ENCODE results near the gene ATXN7L1. TPM values are rescaled to one million over a fixed set of nuclear protein-coding genes. Genes with fewer than 3 reads are reported as not detected.

The ATXN7L1 gene
- total and polyA plus RNA-seq, 2 of the 13 experiments (the other 11 are each of a cell fraction or from before 2014, with no cell fraction given): 4.1 to 7.8 TPM

DNA sequence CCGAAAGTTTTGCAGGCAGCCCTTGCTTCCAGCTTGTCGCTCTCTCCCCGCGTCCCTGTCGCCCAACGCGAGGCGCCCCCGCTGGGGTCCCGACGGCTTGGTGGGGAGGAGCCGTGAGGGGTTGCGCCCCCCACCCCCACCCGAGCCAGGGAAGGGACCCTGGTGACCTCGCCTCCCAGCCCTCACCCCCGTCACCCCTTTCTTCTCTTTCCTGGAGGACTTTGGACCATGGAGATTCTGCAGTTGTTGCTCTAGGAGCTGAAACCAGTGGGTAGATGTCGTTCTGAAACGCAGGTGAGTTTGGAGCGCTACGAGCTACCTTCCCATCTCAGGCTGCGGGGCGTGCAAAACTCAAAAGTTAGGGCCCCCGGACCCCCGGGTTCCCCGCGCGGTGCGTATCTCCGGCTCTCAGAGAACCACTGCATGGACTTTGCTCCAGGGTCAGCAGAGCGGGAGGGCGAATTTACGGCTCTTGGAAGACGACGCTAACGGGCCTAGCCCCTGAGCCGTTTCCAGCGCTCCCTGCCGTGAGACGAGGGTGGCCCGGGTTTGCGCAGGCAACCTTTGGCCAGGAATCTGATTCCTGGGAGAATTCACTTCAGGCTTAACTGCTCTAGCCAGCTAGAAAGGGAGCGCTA, 684 bp upstream of the ATXN7L1 start (continued):
- TF ChIP-seq KLF16 (CRISPR knock-in tag; IDR thresholded peaks at IDR 0.05) (0 out of 4 replicates have a peak, but pooled peaks of 1 of the 2 experiments have one; percentile 28), ZNF260 (CRISPR knock-in tag; IDR thresholded peaks at IDR 0.05; ENCODE audit: borderline replicate concordance, low read depth) (no peak), ZFP82 (CRISPR knock-in tag; IDR thresholded peaks at IDR 0.05; ENCODE audit: borderline replicate concordance) (no peak), SP140L (CRISPR knock-in tag; IDR thresholded peaks at IDR 0.05; ENCODE audit: borderline replicate concordance) (no peak), KDM4B (CRISPR knock-in tag; IDR thresholded peaks at IDR 0.05) (no peak), NR1H2 (CRISPR knock-in tag; IDR thresholded peaks at IDR 0.05; ENCODE audit: borderline replicate concordance, low read depth) (no peak), ZNF230 (CRISPR knock-in tag; IDR thresholded peaks at IDR 0.05) (no peak), ZNF670 (CRISPR knock-in tag; IDR thresholded peaks at IDR 0.05; ENCODE audit: borderline replicate concordance) (no peak), TOE1 (CRISPR knock-in tag; IDR thresholded peaks at IDR 0.05) (peak; percentile 47; the same call in 1 of the 2 replicates), ZNF282 (IDR thresholded peaks at IDR 0.05; ENCODE audit: partially characterized antibody) (no peak), BRD4 (CRISPR knock-in tag; IDR thresholded peaks at IDR 0.05) (no peak), ZNF766 (CRISPR knock-in tag; IDR thresholded peaks at IDR 0.05; ENCODE audit: borderline replicate concordance) (no peak), NR2F2 (IDR thresholded peaks at IDR 0.05; ENCODE audit: borderline replicate concordance, low read depth) (no peak), ZFP36L2 (CRISPR knock-in tag; IDR thresholded peaks at IDR 0.05) (no peak), EEA1 (CRISPR knock-in tag; IDR thresholded peaks at IDR 0.05; ENCODE audit: borderline replicate concordance) (peak; percentile 76; the same call in 1 of the 2 replicates), ATM (IDR thresholded peaks at IDR 0.05; ENCODE audit: borderline replicate concordance) (no peak), ZNF34 (CRISPR knock-in tag; IDR thresholded peaks at IDR 0.05; ENCODE audit: borderline replicate concordance) (no peak), SPEN (CRISPR knock-in tag; IDR thresholded peaks at IDR 0.05; ENCODE audit: low read depth) (peak; percentile 24; the same call in 1 of the 2 replicates), ZFP36 (IDR thresholded peaks at IDR 0.05; ENCODE audit: borderline replicate concordance, low read depth, low read length, partially characterized antibody) (no peak), SP2 (CRISPR knock-in tag; IDR thresholded peaks at IDR 0.05) (no peak; the same call in 1 of the 2 replicates)
- TF ChIP-seq, protein P1, sequence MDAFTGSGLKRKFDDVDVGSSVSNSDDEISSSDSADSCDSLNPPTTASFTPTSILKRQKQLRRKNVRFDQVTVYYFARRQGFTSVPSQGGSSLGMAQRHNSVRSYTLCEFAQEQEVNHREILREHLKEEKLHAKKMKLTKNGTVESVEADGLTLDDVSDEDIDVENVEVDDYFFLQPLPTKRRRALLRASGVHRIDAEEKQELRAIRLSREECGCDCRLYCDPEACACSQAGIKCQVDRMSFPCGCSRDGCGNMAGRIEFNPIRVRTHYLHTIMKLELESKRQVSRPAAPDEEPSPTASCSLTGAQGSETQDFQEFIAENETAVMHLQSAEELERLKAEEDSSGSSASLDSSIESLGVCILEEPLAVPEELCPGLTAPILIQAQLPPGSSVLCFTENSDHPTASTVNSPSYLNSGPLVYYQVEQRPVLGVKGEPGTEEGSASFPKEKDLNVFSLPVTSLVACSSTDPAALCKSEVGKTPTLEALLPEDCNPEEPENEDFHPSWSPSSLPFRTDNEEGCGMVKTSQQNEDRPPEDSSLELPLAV (CRISPR knock-in tag; conservative IDR thresholded peaks at IDR 0.05; ENCODE audit: low read depth): no peak
- TF ChIP-seq, protein P2, sequence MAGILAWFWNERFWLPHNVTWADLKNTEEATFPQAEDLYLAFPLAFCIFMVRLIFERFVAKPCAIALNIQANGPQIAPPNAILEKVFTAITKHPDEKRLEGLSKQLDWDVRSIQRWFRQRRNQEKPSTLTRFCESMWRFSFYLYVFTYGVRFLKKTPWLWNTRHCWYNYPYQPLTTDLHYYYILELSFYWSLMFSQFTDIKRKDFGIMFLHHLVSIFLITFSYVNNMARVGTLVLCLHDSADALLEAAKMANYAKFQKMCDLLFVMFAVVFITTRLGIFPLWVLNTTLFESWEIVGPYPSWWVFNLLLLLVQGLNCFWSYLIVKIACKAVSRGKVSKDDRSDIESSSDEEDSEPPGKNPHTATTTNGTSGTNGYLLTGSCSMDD (CRISPR knock-in tag; IDR thresholded peaks at IDR 0.05): no peak
- TF ChIP-seq, protein P3, sequence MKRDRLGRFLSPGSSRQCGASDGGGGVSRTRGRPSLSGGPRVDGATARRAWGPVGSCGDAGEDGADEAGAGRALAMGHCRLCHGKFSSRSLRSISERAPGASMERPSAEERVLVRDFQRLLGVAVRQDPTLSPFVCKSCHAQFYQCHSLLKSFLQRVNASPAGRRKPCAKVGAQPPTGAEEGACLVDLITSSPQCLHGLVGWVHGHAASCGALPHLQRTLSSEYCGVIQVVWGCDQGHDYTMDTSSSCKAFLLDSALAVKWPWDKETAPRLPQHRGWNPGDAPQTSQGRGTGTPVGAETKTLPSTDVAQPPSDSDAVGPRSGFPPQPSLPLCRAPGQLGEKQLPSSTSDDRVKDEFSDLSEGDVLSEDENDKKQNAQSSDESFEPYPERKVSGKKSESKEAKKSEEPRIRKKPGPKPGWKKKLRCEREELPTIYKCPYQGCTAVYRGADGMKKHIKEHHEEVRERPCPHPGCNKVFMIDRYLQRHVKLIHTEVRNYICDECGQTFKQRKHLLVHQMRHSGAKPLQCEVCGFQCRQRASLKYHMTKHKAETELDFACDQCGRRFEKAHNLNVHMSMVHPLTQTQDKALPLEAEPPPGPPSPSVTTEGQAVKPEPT (CRISPR knock-in tag; IDR thresholded peaks at IDR 0.05; ENCODE audit: low read depth): no peak
- TF ChIP-seq, protein P4, sequence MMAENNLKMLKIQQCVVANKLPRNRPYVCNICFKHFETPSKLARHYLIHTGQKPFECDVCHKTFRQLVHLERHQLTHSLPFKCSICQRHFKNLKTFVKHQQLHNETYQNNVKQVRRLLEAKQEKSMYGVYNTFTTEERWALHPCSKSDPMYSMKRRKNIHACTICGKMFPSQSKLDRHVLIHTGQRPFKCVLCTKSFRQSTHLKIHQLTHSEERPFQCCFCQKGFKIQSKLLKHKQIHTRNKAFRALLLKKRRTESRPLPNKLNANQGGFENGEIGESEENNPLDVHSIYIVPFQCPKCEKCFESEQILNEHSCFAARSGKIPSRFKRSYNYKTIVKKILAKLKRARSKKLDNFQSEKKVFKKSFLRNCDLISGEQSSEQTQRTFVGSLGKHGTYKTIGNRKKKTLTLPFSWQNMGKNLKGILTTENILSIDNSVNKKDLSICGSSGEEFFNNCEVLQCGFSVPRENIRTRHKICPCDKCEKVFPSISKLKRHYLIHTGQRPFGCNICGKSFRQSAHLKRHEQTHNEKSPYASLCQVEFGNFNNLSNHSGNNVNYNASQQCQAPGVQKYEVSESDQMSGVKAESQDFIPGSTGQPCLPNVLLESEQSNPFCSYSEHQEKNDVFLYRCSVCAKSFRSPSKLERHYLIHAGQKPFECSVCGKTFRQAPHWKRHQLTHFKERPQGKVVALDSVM (CRISPR knock-in tag; IDR thresholded peaks at IDR 0.05): no peak
